B cell (primary cell): ENCODE results near the gene ZNHIT3. TPM values are rescaled to one million over a fixed set of nuclear protein-coding genes. Genes with fewer than 3 reads are reported as not detected.

Experiments used
- ATAC-seq: fragments of 200-7000 bp; cut with Tn5 transposase; one replicate; pipeline ENCODE4 v1.10.0; 2021; ENCODE audit warnings: low read depth, mild to moderate bottlenecking, moderate number of reproducible peaks, moderate library complexity
- CTCF ChIA-PET: fragments of 350-600 bp; sonication (Branson Sonifier 250); formaldehyde crosslinking; loops from one replicate; lab custom pipeline; 2021; ENCODE audit warnings: antibody characterized with exemption, inconsistent platforms; lab: Charles Lee
- POLR2A ChIA-PET: fragments of 350-600 bp; sonication (Branson Sonifier 250); formaldehyde crosslinking; loops from one replicate; lab custom pipeline; 2021; ENCODE audit warnings: antibody characterized with exemption; lab: Charles Lee
- DNase-seq: peaks from one replicate; pipeline ENCODE4 v3.0.0; 2013
- H2AFZ ChIP-seq: 2 replicates; pipeline ENCODE4 v1.6.1; 2012; ENCODE audit warnings: mild to moderate bottlenecking, low read depth, low read length; ENCODE audit not compliant: insufficient read depth, poor library complexity, severe bottlenecking
- H3K27ac ChIP-seq, 2 donors: 1 replicate in 1 of 2; 2 replicates in 1 of 2; pipeline ENCODE4 v1.5.1; 2012 to 2013; ENCODE audit warnings: low read length in 2 of 2, mild to moderate bottlenecking in 2 of 2, moderate library complexity in 1 of 2
- H3K27me3 ChIP-seq, 4 experiments: fragments of 200-600 bp in 1 of 4; sonication (generic) in 1 of 4; replicated peaks in 1 of 4; 1 replicate in 2 of 4; 2 replicates in 2 of 4; pipeline versions ENCODE4 v1.6.1 to v1.7.0; 2013 to 2016; ENCODE audit warnings: low read length in 3 of 4, mild to moderate bottlenecking in 2 of 4, mixed read lengths in 1 of 4, moderate library complexity in 1 of 4; ENCODE audit not compliant: insufficient read depth in 4 of 4, control insufficient read depth in 3 of 4; ENCODE audit errors: control extremely low read depth in 1 of 4
- H3K36me3 ChIP-seq, 2 experiments: replicated peaks in 1 of 2; 1 replicate in 1 of 2; 2 replicates in 1 of 2; pipeline versions ENCODE4 v1.6.1 to v1.7.1; 2013; ENCODE audit warnings: low read length in 1 of 2; ENCODE audit not compliant: insufficient read depth in 2 of 2, control insufficient read depth in 1 of 2; ENCODE audit errors: control extremely low read depth in 1 of 2, extremely low read depth in 1 of 2
- H3K4me1 ChIP-seq, 2 donors: fragments of 200-600 bp in 1 of 2; sonication (generic) in 1 of 2; 1 replicate in 1 of 2; 2 replicates in 1 of 2; pipeline versions ENCODE4 v1.5.1 to v1.6.1; 2013 to 2017; ENCODE audit warnings: low read length in 2 of 2; ENCODE audit not compliant: control insufficient read depth in 2 of 2, insufficient read depth in 2 of 2
- H3K4me2 ChIP-seq: replicated peaks from 2 replicates; pipeline ENCODE3; 2012; ENCODE audit warnings: mild to moderate bottlenecking, low read depth, low read length; ENCODE audit not compliant: poor library complexity, severe bottlenecking
- H3K4me3 ChIP-seq, 5 experiments: fragments of 200-600 bp in 1 of 5; sonication (generic) in 1 of 5; 1 replicate in 3 of 5; 2 replicates in 2 of 5; pipeline versions ENCODE4 v1.5.1 to v1.7.0; 2011 to 2016; ENCODE audit warnings: low read length in 4 of 5, mild to moderate bottlenecking in 4 of 5, low read depth in 2 of 5, control low read depth in 1 of 5, moderate library complexity in 1 of 5; ENCODE audit not compliant: insufficient read depth in 1 of 5; ENCODE audit errors: control extremely low read depth in 1 of 5, extremely low read depth in 1 of 5
- H3K79me2 ChIP-seq: fragments of 200-600 bp; sonication (generic); one replicate; pipeline ENCODE4 v1.6.0; 2016; ENCODE audit warnings: low read length; ENCODE audit not compliant: control insufficient read depth, insufficient read depth
- H3K9ac ChIP-seq: fragments of 200-600 bp; sonication (generic); 2 replicates; pipeline ENCODE4 v1.6.1; 2017; ENCODE audit warnings: mild to moderate bottlenecking, low read length, moderate library complexity
- H3K9me3 ChIP-seq, 3 donors: one replicate each; pipeline versions ENCODE4 v1.6.1 to v1.7.1; 2013; ENCODE audit warnings: low read length in 2 of 3; ENCODE audit not compliant: control insufficient read depth in 2 of 3, insufficient read depth in 1 of 3; ENCODE audit errors: control extremely low read depth in 1 of 3
- H4K20me1 ChIP-seq: 2 replicates; pipeline ENCODE4 v1.6.0; 2012; ENCODE audit warnings: mild to moderate bottlenecking, low read length; ENCODE audit not compliant: insufficient read depth, control insufficient read depth, poor library complexity, severe bottlenecking
- H3K27ac Mint-ChIP-seq: one replicate; pipeline ENCODE4 v1.8.0; 2021; ENCODE audit warnings: mixed read lengths
- H3K27me3 Mint-ChIP-seq: one replicate; pipeline ENCODE4 v1.8.0; 2021; ENCODE audit warnings: mixed read lengths
- H3K4me1 Mint-ChIP-seq: one replicate; pipeline ENCODE4 v1.8.0; 2021; ENCODE audit warnings: mixed read lengths
- H3K4me3 Mint-ChIP-seq: one replicate; pipeline ENCODE4 v1.8.0; 2021; ENCODE audit warnings: mixed read lengths
- H3K9me3 Mint-ChIP-seq: one replicate; pipeline ENCODE4 v1.8.0; 2022; ENCODE audit warnings: mixed read lengths; ENCODE audit not compliant: insufficient read depth
- CTCF ChIP-seq: fragments of 200-600 bp; IDR thresholded peaks from one replicate; pipeline ENCODE4 v1.8.0; 2022; ENCODE audit warnings: antibody characterized with exemption, mild to moderate bottlenecking
- EZH2 ChIP-seq: IDR thresholded peaks from 2 replicates; pipeline ENCODE4 v1.6.1; 2012; ENCODE audit warnings: borderline replicate concordance, low read depth, mild to moderate bottlenecking, moderate library complexity, low read length; ENCODE audit not compliant: insufficient read depth, poor library complexity, severe bottlenecking
- WGBS: methylation state at CpG from one replicate; pipeline ENCODE4 v1.1.5; 2013; ENCODE audit warnings: missing lambda C conversion rate; ENCODE audit not compliant: insufficient coverage; 5-methylcytosine and 5-hydroxymethylcytosine counted together
- intact Hi-C: fragments of 100-400 bp; cut with micrococcal nuclease; formaldehyde crosslinking; loops from one replicate; pipeline ENCODE4 v1.10.0; 2022
- polyA plus RNA-seq: library from polyadenylated mRNA; depleted of rRNA; stranded (reverse); fragments of >200 nt; gene quantifications from 2 replicates; pipeline ENCODE4 v1.2.3, GENCODE V29; 2012
- total RNA-seq, 2 donors: library from RNA; stranded (reverse); fragments of 120-200 nt in 1 of 2; gene quantifications; 1 replicate in 1 of 2; 2 replicates in 1 of 2; pipeline versions ENCODE4 v1.2.3 to v1.2.4, GENCODE V29; 2013 to 2022

The ZNHIT3 gene
- total and polyA plus RNA-seq, 2 donors (not counting 1 experiment from before 2014, with no cell fraction given) = 36.5 to 50.5 TPM

GRCh38 chr17:36461330-36462110 lies 25.0 kb upstream of the ZNHIT3 start:
- Mint-ChIP-seq H3K9me3 (no peaks in the 10 kb centered on the region), H3K27ac (no peak overlapping the region), H3K4me1 (no peaks in the 10 kb centered on the region), H3K27me3 (peaks cover 56% of the 10 kb centered on the region), H3K4me3 (no peak overlapping the region)
- 60% methylated on average over 9 of the region's 10 CpGs for WGBS
- TF ChIP-seq EZH2 (no peak), CTCF (no peak)
- Histone ChIP-seq H3K9me3 (peaks cover 0 to 19% (median 0%) of the 10 kb centered on the region in 3 donors), H3K27me3 (peaks cover 0 to 50% (median 14%) of the 10 kb centered on the region in 4 experiments), H3K27ac (no peak overlapping the region), H3K79me2 (no peaks in the 10 kb centered on the region), H3K9ac (no peak overlapping the region), H3K4me3 (no peak overlapping the region), H3K36me3 (no peaks in the 10 kb centered on the region), H3K4me1 (no peaks in the 10 kb centered on the region), H4K20me1 (no peaks in the 10 kb centered on the region), H2AFZ (no peak overlapping the region), H3K4me2 (no peak overlapping the region)
- CTCF ChIA-PET = no interaction called here
- intact Hi-C loops = no loop called here
- DNase-seq (no peak), ATAC-seq (no peak)
- POLR2A ChIA-PET = no interaction called here
